Measurements from ENCODE around the gene TBL3.

GRCh38 chr16:1983544-1984346, 11.9 kb downstream of the TBL3 start, which contains the start of gene GFER:
- TF ChIP-seq PHF8 (conservative IDR thresholded peaks at IDR 0.05; ENCODE audit: low read depth, low read length) = no peak; the same call in 1 of the 2 replicates
- TF ChIP-seq CTCF (IDR thresholded peaks at IDR 0.05; ENCODE audit: control extremely low read depth in 1 of 3, insufficient read depth in 1 of 3, low read depth in 1 of 3, low read length in 3 of 3) = peak in 2 of 3 experiments; percentile 58 to 60; a peak in 3 of 4 replicates
- no peak for TF ChIP-seq EZH2 (IDR thresholded peaks at IDR 0.05; ENCODE audit: low read depth, low read length, severe bottlenecking)
- peak; percentile 38; the same call in 1 of the 2 replicates for TF ChIP-seq BACH1 (IDR thresholded peaks at IDR 0.05; ENCODE audit: low read length)
- TF ChIP-seq CREB1 (IDR thresholded peaks at IDR 0.05) = peak; percentile 73
- no peak; the same call in 1 of the 2 replicates for TF ChIP-seq SUZ12 (IDR thresholded peaks at IDR 0.05; ENCODE audit: low read length)
- no peak for TF ChIP-seq NRF1 (IDR thresholded peaks at IDR 0.05; ENCODE audit: low read depth, low read length)
- TF ChIP-seq POLR2A (IDR thresholded peaks at IDR 0.05; ENCODE audit: control extremely low read depth in 1 of 2, low read depth in 2 of 2, low read length in 2 of 2) = peak in 1 of 2 experiments; percentile 93; a peak in 2 of 3 replicates

Measured in H1 (cell line).